HL-60 (cell line): Measurements from ENCODE around the gene DNAJB1.

Experiments used
- POLR2AphosphoS5 ChIP-seq: IDR thresholded peaks from 2 replicates; pipeline ENCODE4 v1.6.1; 2012; ENCODE audit warnings: low read depth
- SPI1 ChIP-seq: IDR thresholded peaks from 2 replicates; pipeline ENCODE4 v1.6.1; 2012; ENCODE audit warnings: low read depth, mild to moderate bottlenecking, borderline replicate concordance
- TF ChIP-seq, protein P1 (sequence below): IDR thresholded peaks from one replicate; pipeline ENCODE4 v1.5.1; 2011; ENCODE audit warnings: low read length, control low read depth, inconsistent platforms; ENCODE audit not compliant: insufficient read depth
- TF ChIP-seq, protein P2 (sequence below): IDR thresholded peaks from 2 replicates; pipeline ENCODE4 v1.6.1; 2012; ENCODE audit warnings: low read depth; ENCODE audit not compliant: insufficient replicate concordance

DNA sequence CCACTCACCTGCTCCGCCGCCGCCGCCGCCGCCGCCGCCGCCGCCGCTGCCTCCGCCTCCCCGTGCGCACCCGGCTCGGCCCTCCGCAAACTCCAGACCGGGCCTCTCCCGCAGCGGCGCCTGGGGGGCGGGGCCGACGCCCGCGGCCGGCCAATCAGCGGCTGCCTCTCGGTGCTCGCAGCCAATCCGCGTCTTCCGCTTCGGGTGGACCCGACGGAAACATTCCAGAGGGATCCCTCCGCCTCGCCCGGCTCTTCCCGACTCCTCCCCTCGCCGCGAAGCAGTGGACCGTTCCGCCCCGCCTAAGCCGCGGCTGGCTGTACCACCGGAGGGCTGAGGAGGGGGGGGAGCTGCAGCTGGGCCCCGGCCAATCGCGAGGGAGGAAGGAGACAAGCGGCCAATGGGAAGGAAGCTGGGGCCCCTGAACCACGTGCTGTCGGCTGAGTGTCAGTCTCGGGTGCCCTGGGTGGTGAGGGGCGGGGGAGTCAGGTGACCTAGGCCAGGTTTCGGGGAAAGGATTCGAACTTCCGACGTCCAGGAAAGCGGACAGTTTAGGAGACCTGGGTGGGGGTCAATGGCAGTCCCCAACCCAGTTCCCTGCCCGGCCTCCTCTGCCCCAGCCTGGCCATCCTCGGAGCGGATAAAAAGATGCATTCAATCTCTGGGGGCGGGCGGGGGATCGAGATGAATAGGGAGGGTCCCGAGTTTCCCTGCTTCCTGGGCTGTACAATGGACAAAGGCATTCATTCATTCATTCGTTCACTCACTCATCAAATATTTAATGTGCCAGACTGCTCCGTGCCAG is 22.0 kb downstream of the DNAJB1 start, which contains the start of gene GIPC1:
- TF ChIP-seq, protein P1, sequence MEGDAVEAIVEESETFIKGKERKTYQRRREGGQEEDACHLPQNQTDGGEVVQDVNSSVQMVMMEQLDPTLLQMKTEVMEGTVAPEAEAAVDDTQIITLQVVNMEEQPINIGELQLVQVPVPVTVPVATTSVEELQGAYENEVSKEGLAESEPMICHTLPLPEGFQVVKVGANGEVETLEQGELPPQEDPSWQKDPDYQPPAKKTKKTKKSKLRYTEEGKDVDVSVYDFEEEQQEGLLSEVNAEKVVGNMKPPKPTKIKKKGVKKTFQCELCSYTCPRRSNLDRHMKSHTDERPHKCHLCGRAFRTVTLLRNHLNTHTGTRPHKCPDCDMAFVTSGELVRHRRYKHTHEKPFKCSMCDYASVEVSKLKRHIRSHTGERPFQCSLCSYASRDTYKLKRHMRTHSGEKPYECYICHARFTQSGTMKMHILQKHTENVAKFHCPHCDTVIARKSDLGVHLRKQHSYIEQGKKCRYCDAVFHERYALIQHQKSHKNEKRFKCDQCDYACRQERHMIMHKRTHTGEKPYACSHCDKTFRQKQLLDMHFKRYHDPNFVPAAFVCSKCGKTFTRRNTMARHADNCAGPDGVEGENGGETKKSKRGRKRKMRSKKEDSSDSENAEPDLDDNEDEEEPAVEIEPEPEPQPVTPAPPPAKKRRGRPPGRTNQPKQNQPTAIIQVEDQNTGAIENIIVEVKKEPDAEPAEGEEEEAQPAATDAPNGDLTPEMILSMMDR: no peak
- TF ChIP-seq POLR2AphosphoS5 (no peak), SPI1 (no peak)
- TF ChIP-seq, protein P2, sequence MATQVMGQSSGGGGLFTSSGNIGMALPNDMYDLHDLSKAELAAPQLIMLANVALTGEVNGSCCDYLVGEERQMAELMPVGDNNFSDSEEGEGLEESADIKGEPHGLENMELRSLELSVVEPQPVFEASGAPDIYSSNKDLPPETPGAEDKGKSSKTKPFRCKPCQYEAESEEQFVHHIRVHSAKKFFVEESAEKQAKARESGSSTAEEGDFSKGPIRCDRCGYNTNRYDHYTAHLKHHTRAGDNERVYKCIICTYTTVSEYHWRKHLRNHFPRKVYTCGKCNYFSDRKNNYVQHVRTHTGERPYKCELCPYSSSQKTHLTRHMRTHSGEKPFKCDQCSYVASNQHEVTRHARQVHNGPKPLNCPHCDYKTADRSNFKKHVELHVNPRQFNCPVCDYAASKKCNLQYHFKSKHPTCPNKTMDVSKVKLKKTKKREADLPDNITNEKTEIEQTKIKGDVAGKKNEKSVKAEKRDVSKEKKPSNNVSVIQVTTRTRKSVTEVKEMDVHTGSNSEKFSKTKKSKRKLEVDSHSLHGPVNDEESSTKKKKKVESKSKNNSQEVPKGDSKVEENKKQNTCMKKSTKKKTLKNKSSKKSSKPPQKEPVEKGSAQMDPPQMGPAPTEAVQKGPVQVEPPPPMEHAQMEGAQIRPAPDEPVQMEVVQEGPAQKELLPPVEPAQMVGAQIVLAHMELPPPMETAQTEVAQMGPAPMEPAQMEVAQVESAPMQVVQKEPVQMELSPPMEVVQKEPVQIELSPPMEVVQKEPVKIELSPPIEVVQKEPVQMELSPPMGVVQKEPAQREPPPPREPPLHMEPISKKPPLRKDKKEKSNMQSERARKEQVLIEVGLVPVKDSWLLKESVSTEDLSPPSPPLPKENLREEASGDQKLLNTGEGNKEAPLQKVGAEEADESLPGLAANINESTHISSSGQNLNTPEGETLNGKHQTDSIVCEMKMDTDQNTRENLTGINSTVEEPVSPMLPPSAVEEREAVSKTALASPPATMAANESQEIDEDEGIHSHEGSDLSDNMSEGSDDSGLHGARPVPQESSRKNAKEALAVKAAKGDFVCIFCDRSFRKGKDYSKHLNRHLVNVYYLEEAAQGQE: no peak
